GM12892 (cell line): ENCODE measurements around the gene PRSS12.

ENCODE experiments used
- POLR2A ChIP-seq: IDR thresholded peaks from 2 replicates; pipeline ENCODE4 v1.6.1; 2011; ENCODE audit warnings: low read depth, low read length, control low read depth
- POLR2AphosphoS5 ChIP-seq: IDR thresholded peaks from 2 replicates; pipeline ENCODE4 v1.6.1; 2011; ENCODE audit warnings: low read depth, low read length, control low read depth

- TF ChIP-seq POLR2AphosphoS5: no peak
- TF ChIP-seq POLR2A: no peak
These were observed 73.5 kb downstream of the PRSS12 start for GRCh38 chr4:118279328-118279727.
